Measurements from ENCODE around the gene F2RL1. TPM values are rescaled to one million over a fixed set of nuclear protein-coding genes. Genes with fewer than 3 reads are reported as not detected.
"Not testable (repeated sequence)": the region's sequence is repeated elsewhere in the genome, so short reads cannot be mapped to it uniquely, and the experiment has no call there.

The F2RL1 gene
- total RNA-seq, 1 experiment from 2014 or later: 23.0 TPM

- no peak overlapping the region; a peak in 1 of 7 replicates for H3K27ac Mint-ChIP-seq
- Histone ChIP-seq H2BK15ac (ENCODE audit: low read depth, low read length) (no peak overlapping the region), H3K23me2 (ENCODE audit: insufficient read length, low read depth, low read length, poor library complexity, severe bottlenecking) (no peaks in the 10 kb centered on the region), H3K9me3 (ENCODE audit: control insufficient read depth, low read depth, low read length) (no peaks in the 10 kb centered on the region), H2BK20ac (ENCODE audit: low read depth, low read length, poor library complexity, severe bottlenecking) (no peak overlapping the region), H2AK5ac (ENCODE audit: insufficient read length, low read length) (no peak overlapping the region), H2BK5ac (ENCODE audit: insufficient read length, low read length) (no peak overlapping the region), H3K9ac (ENCODE audit: extremely low read depth, insufficient read length, low read length) (no peak overlapping the region), H2BK12ac (ENCODE audit: insufficient read length, low read depth, low read length) (no peak overlapping the region), H3K79me2 (ENCODE audit: insufficient read depth, low read length) (no peaks in the 10 kb centered on the region), H2AFZ (ENCODE audit: low read length) (no peak overlapping the region), H3K79me1 (ENCODE audit: insufficient read depth, low read depth, low read length, poor library complexity, severe bottlenecking) (no peaks in the 10 kb centered on the region), H2BK120ac (ENCODE audit: low read depth, low read length, poor library complexity, severe bottlenecking) (no peak overlapping the region), H3K4ac (ENCODE audit: low read depth, low read length) (no peak overlapping the region), H4K20me1 (ENCODE audit: control insufficient read depth, insufficient read depth, insufficient read length) (no peaks in the 10 kb centered on the region), H4K8ac (replicated peaks; ENCODE audit: insufficient read length, low read depth, low read length) (no peak overlapping the region), H3K23ac (ENCODE audit: insufficient read length, low read depth, low read length) (no peak overlapping the region), H3T11ph (ENCODE audit: low read length) (no peak overlapping the region), H3K14ac (ENCODE audit: insufficient read depth, low read length) (no peak overlapping the region), H4K91ac (ENCODE audit: insufficient read length, low read depth, low read length) (no peak overlapping the region), H3K27me3 (ENCODE audit: insufficient read depth, low read length) (no peaks in the 10 kb centered on the region), H3K27ac (ENCODE audit: insufficient read length, low read depth, low read length) (no peak overlapping the region), H4K5ac (ENCODE audit: insufficient read length, low read depth, low read length) (no peak overlapping the region), H3K18ac (ENCODE audit: insufficient read length, low read depth, low read length) (no peak overlapping the region), H3K4me2 (ENCODE audit: insufficient read depth, insufficient read length, low read length) (no peak overlapping the region), H3K4me1 (ENCODE audit: insufficient read depth, low read length) (peaks cover 2% of the 10 kb centered on the region; the same call in 1 of the 2 replicates), H3K56ac (ENCODE audit: insufficient read length, low read depth, low read length) (no peak overlapping the region)
- no peaks in the 10 kb centered on the region; a peak in 2 of 7 replicates for H3K36me3 Mint-ChIP-seq (ENCODE audit: insufficient read depth in 1 of 3, low read depth in 3 of 3)
- DNase-seq: no peak
- peaks cover 14 to 16% of the 10 kb centered on the region in 2 experiments for H3K4me1 Mint-ChIP-seq
- H3K27me3 Mint-ChIP-seq (ENCODE audit: low read depth): no peaks in the 10 kb centered on the region; the same call in none of the 2 replicates
- TF ChIP-seq CTCF (conservative IDR thresholded peaks at IDR 0.05): no peak
- H3K4me3 Mint-ChIP-seq: no peak overlapping the region
- peaks cover 0 to 3% of the 10 kb centered on the region in 2 experiments; a peak in 2 of 5 replicates for H3K9me3 Mint-ChIP-seq
- WGBS (ENCODE audit: extremely low coverage, insufficient read length, low lambda C conversion rate): no CpG with 5 or more reads among the region's 2 CpGs
These were observed 42.4 kb upstream of the F2RL1 start for GRCh38 chr5:76776391-76776790.

GRCh38 chr5:76780616-76781015 is 38.2 kb upstream of the F2RL1 start:
- not testable (repeated sequence) for H3K36me3 Mint-ChIP-seq (ENCODE audit: insufficient read depth in 1 of 3, low read depth in 3 of 3); H3K27ac ChIP-seq (ENCODE audit: insufficient read length, low read depth, low read length); H3K9me3 ChIP-seq (ENCODE audit: control insufficient read depth, low read depth, low read length); H3K4me2 ChIP-seq (ENCODE audit: insufficient read depth, insufficient read length, low read length); H3K4me3 Mint-ChIP-seq; H4K5ac ChIP-seq (ENCODE audit: insufficient read length, low read depth, low read length); H4K91ac ChIP-seq (ENCODE audit: insufficient read length, low read depth, low read length); H3K4ac ChIP-seq (ENCODE audit: low read depth, low read length); H2BK120ac ChIP-seq (ENCODE audit: low read depth, low read length, poor library complexity, severe bottlenecking); H3K27ac Mint-ChIP-seq; H2BK12ac ChIP-seq (ENCODE audit: insufficient read length, low read depth, low read length); H3K23ac ChIP-seq (ENCODE audit: insufficient read length, low read depth, low read length); H2BK20ac ChIP-seq (ENCODE audit: low read depth, low read length, poor library complexity, severe bottlenecking); H3K23me2 ChIP-seq (ENCODE audit: insufficient read length, low read depth, low read length, poor library complexity, severe bottlenecking); H3K56ac ChIP-seq (ENCODE audit: insufficient read length, low read depth, low read length); H3K14ac ChIP-seq (ENCODE audit: insufficient read depth, low read length); H3K79me2 ChIP-seq (ENCODE audit: insufficient read depth, low read length); H2AFZ ChIP-seq (ENCODE audit: low read length); H2BK5ac ChIP-seq (ENCODE audit: insufficient read length, low read length); DNase-seq; H4K20me1 ChIP-seq (ENCODE audit: control insufficient read depth, insufficient read depth, insufficient read length); H2AK5ac ChIP-seq (ENCODE audit: insufficient read length, low read length); H3K18ac ChIP-seq (ENCODE audit: insufficient read length, low read depth, low read length); H3K79me1 ChIP-seq (ENCODE audit: insufficient read depth, low read depth, low read length, poor library complexity, severe bottlenecking); H4K8ac ChIP-seq (replicated peaks; ENCODE audit: insufficient read length, low read depth, low read length); H3K9ac ChIP-seq (ENCODE audit: extremely low read depth, insufficient read length, low read length); H3K27me3 Mint-ChIP-seq (ENCODE audit: low read depth); H2BK15ac ChIP-seq (ENCODE audit: low read depth, low read length); H3T11ph ChIP-seq (ENCODE audit: low read length); H3K27me3 ChIP-seq (ENCODE audit: insufficient read depth, low read length); H3K4me1 ChIP-seq (ENCODE audit: insufficient read depth, low read length); H3K9me3 Mint-ChIP-seq
- peaks cover 36 to 40% of the 10 kb centered on the region in 2 experiments for H3K4me1 Mint-ChIP-seq
- no CpG with 5 or more reads among the region's 4 CpGs for WGBS (ENCODE audit: extremely low coverage, insufficient read length, low lambda C conversion rate)
